HepG2 (cell line): ENCODE results near the gene BORCS5. TPM values are rescaled to one million over a fixed set of nuclear protein-coding genes. Genes with fewer than 3 reads are reported as not detected.

Source experiments
- ASH2L ChIP-seq: fragments of 300-600, 200-600 bp; sonication (generic); IDR thresholded peaks from 2 replicates; pipeline ENCODE4 v1.7.0; 2017; ENCODE audit warnings: low read depth, mild to moderate bottlenecking, moderate library complexity, mixed read lengths, low read length; ENCODE audit not compliant: insufficient read length
- DR1 ChIP-seq: sonication (generic); formaldehyde crosslinking; IDR thresholded peaks from 2 replicates; pipeline ENCODE4 v1.8.0; 2021; ENCODE audit warnings: mild to moderate bottlenecking, missing genetic modification reagents, inconsistent platforms
- EHMT2 ChIP-seq: fragments of 200-600 bp; sonication (generic); IDR thresholded peaks from 2 replicates; pipeline ENCODE4 v1.7.0; 2017; ENCODE audit warnings: antibody characterized with exemption, low read depth, low read length, borderline replicate concordance
- KAT8 ChIP-seq: IDR thresholded peaks from 2 replicates; pipeline ENCODE4 v1.6.1; 2016; ENCODE audit warnings: missing genetic modification reagents, missing compliant biosample characterization
- NFKBIZ ChIP-seq: IDR thresholded peaks from 2 replicates; pipeline ENCODE4 v1.6.1; 2018; ENCODE audit warnings: missing genetic modification reagents, missing compliant biosample characterization
- PPARG ChIP-seq: conservative IDR thresholded peaks from 2 replicates; pipeline ENCODE4 v1.6.1; 2016; ENCODE audit warnings: missing biosample characterization, missing genetic modification reagents
- RCOR2 ChIP-seq: IDR thresholded peaks from 2 replicates; pipeline ENCODE4 v1.6.1; 2016; ENCODE audit warnings: missing biosample characterization, missing genetic modification reagents
- RXRB ChIP-seq: IDR thresholded peaks from 2 replicates; pipeline ENCODE4 v1.6.1; 2016; ENCODE audit warnings: borderline replicate concordance, missing genetic modification reagents, missing compliant biosample characterization
- SIX4 ChIP-seq: sonication (generic); formaldehyde crosslinking; IDR thresholded peaks from 2 replicates; pipeline ENCODE4 v1.4.0; 2020; ENCODE audit warnings: missing genetic modification reagents
- SOX13 ChIP-seq, 3 experiments: fragments of 450-650 bp in 1 of 3; sonication (generic) in 1 of 3; formaldehyde crosslinking in 1 of 3; IDR thresholded peaks in 2 of 3; conservative IDR thresholded peaks in 1 of 3; 2 replicates each; pipeline versions ENCODE4 v1.5.0 to v1.6.1; 2016 to 2020; ENCODE audit warnings: antibody characterized with exemption in 1 of 3, mild to moderate bottlenecking in 1 of 3, missing compliant biosample characterization in 1 of 3, missing genetic modification reagents in 1 of 3, moderate library complexity in 1 of 3
- SP5 ChIP-seq: IDR thresholded peaks from 2 replicates; pipeline ENCODE4 v1.6.1; 2016; ENCODE audit warnings: low read depth, borderline replicate concordance
- ZNF235 ChIP-seq: sonication (generic); formaldehyde crosslinking; IDR thresholded peaks from 2 replicates; pipeline ENCODE4 v1.8.1; 2023; ENCODE audit warnings: mild to moderate bottlenecking, missing genetic modification reagents, borderline replicate concordance
- ZNF598 ChIP-seq: sonication (generic); formaldehyde crosslinking; IDR thresholded peaks from 2 replicates; pipeline ENCODE4 v1.5.1; 2020; ENCODE audit warnings: mild to moderate bottlenecking, missing genetic modification reagents, borderline replicate concordance
- polyA plus RNA-seq, 8 experiments: library from polyadenylated mRNA; depleted of rRNA in 3 of 8; stranded (reverse) in 7 of 8; unstranded in 1 of 8; fragments of >200 nt; fragmentation: Illumina TruSeq in 4 of 8; extraction: Trizol in 4 of 8; gene quantifications; 2 replicates each; pipeline versions ENCODE4 v1.2.1 to v1.2.3, GENCODE V29; 2011 to 2016; ENCODE audit warnings: low read depth in 4 of 8, missing spikeins in 1 of 8, mixed read lengths in 1 of 8; ENCODE audit not compliant: insufficient read depth in 1 of 8
- total RNA-seq, 5 experiments: library from RNA; depleted of rRNA; stranded (reverse); fragments of >200 nt; fragmentation: Illumina TruSeq; extraction: Trizol; gene quantifications; 2 replicates each; pipeline ENCODE4 v1.2.3, GENCODE V29; 2016; ENCODE audit warnings: low read depth in 1 of 5
- TF ChIP-seq, protein P1 (sequence below): IDR thresholded peaks from 2 replicates; pipeline ENCODE4 v1.6.1; 2016; ENCODE audit warnings: low read depth, missing genetic modification reagents, missing compliant biosample characterization
- TF ChIP-seq, protein P2 (sequence below), 2 experiments: sonication (generic) in 1 of 2; formaldehyde crosslinking in 1 of 2; IDR thresholded peaks; 2 replicates each; pipeline versions ENCODE4 v1.4.0 to v1.6.1; 2016 to 2020; ENCODE audit warnings: borderline replicate concordance in 1 of 2, low read depth in 1 of 2, mild to moderate bottlenecking in 1 of 2, missing genetic modification reagents in 1 of 2
- TF ChIP-seq, protein P3 (sequence below): IDR thresholded peaks from 2 replicates; pipeline ENCODE4 v1.6.1; 2012; ENCODE audit warnings: low read depth, low read length, improper control_type of control experiment

BORCS5 gene
- total and polyA plus RNA-seq, 2 of the 13 experiments (the other 11 are each of a cell fraction or from before 2014, with no cell fraction given) = 3.9 to 4.7 TPM

DNA sequence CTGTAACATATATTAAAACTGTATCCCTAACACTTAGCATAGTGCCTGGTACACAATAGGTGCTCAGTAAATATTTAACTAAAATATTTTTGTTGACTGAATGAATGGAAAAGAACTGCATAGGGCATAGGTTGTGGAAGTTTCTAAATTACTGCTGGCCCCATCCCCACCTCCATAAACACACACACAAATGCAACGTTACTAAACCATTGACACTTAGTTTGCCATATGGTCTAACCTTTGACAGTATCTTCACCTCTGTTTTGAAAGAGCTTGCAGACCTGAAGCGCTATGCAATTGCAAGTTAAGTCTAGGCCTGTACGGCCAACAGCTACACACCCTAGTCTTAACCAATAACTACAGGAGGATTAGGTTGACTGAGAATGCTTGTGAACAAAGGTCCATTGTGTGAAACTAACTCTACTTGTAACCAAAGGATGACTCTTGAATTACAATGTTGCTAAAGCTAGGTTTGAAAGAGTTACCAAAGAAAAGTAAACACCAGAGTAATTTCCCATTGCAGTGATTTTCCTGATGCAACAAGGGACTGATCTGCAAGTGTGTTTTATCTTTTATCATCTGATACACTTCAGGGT lies 5.9 kb upstream of the BORCS5 start (continued):
- TF ChIP-seq, protein P1, sequence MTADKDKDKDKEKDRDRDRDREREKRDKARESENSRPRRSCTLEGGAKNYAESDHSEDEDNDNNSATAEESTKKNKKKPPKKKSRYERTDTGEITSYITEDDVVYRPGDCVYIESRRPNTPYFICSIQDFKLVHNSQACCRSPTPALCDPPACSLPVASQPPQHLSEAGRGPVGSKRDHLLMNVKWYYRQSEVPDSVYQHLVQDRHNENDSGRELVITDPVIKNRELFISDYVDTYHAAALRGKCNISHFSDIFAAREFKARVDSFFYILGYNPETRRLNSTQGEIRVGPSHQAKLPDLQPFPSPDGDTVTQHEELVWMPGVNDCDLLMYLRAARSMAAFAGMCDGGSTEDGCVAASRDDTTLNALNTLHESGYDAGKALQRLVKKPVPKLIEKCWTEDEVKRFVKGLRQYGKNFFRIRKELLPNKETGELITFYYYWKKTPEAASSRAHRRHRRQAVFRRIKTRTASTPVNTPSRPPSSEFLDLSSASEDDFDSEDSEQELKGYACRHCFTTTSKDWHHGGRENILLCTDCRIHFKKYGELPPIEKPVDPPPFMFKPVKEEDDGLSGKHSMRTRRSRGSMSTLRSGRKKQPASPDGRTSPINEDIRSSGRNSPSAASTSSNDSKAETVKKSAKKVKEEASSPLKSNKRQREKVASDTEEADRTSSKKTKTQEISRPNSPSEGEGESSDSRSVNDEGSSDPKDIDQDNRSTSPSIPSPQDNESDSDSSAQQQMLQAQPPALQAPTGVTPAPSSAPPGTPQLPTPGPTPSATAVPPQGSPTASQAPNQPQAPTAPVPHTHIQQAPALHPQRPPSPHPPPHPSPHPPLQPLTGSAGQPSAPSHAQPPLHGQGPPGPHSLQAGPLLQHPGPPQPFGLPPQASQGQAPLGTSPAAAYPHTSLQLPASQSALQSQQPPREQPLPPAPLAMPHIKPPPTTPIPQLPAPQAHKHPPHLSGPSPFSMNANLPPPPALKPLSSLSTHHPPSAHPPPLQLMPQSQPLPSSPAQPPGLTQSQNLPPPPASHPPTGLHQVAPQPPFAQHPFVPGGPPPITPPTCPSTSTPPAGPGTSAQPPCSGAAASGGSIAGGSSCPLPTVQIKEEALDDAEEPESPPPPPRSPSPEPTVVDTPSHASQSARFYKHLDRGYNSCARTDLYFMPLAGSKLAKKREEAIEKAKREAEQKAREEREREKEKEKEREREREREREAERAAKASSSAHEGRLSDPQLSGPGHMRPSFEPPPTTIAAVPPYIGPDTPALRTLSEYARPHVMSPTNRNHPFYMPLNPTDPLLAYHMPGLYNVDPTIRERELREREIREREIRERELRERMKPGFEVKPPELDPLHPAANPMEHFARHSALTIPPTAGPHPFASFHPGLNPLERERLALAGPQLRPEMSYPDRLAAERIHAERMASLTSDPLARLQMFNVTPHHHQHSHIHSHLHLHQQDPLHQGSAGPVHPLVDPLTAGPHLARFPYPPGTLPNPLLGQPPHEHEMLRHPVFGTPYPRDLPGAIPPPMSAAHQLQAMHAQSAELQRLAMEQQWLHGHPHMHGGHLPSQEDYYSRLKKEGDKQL = peak; percentile 45; the same call in 1 of the 2 replicates
- TF ChIP-seq DR1 = no peak
- 0 out of 2 replicates have a peak, but pooled peaks have one; percentile 17 for TF ChIP-seq NFKBIZ
- peak; percentile 37 for TF ChIP-seq ASH2L
- TF ChIP-seq PPARG (CRISPR knock-in tag) = 0 out of 2 replicates have a peak, but pooled peaks have one; percentile 25
- 0 out of 2 replicates have a peak, but pooled peaks have one; percentile 64 for TF ChIP-seq RCOR2 (CRISPR knock-in tag)
- no peak for TF ChIP-seq ZNF598 (CRISPR knock-in tag)
- 0 out of 2 replicates have a peak, but pooled peaks have one; percentile 8 for TF ChIP-seq RXRB (CRISPR knock-in tag)
- TF ChIP-seq, protein P2, sequence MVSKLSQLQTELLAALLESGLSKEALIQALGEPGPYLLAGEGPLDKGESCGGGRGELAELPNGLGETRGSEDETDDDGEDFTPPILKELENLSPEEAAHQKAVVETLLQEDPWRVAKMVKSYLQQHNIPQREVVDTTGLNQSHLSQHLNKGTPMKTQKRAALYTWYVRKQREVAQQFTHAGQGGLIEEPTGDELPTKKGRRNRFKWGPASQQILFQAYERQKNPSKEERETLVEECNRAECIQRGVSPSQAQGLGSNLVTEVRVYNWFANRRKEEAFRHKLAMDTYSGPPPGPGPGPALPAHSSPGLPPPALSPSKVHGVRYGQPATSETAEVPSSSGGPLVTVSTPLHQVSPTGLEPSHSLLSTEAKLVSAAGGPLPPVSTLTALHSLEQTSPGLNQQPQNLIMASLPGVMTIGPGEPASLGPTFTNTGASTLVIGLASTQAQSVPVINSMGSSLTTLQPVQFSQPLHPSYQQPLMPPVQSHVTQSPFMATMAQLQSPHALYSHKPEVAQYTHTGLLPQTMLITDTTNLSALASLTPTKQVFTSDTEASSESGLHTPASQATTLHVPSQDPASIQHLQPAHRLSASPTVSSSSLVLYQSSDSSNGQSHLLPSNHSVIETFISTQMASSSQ (IDR thresholded peaks at IDR 0.05; ENCODE audit: low read depth) = peak; percentile 63; the same call in 1 of the 2 replicates
- TF ChIP-seq, protein P2 (CRISPR knock-in tag; IDR thresholded peaks at IDR 0.05; ENCODE audit: borderline replicate concordance) = peak; percentile 60; the same call in 1 of the 2 replicates
- no peak for TF ChIP-seq ZNF235 (CRISPR knock-in tag)
- TF ChIP-seq SP5 (CRISPR knock-in tag) = peak; percentile 8; the same call in 1 of the 2 replicates
- peak; percentile 28 for TF ChIP-seq KAT8
- peak; percentile 43; the same call in 1 of the 2 replicates for TF ChIP-seq EHMT2
- TF ChIP-seq, protein P3, sequence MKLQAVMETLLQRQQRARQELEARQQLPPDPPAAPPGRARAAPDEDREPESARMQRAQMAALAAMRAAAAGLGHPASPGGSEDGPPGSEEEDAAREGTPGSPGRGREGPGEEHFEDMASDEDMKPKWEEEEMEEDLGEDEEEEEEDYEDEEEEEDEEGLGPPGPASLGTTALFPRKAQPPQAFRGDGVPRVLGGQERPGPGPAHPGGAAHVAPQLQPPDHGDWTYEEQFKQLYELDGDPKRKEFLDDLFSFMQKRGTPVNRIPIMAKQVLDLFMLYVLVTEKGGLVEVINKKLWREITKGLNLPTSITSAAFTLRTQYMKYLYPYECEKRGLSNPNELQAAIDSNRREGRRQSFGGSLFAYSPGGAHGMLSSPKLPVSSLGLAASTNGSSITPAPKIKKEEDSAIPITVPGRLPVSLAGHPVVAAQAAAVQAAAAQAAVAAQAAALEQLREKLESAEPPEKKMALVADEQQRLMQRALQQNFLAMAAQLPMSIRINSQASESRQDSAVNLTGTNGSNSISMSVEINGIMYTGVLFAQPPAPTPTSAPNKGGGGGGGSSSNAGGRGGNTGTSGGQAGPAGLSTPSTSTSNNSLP = peak; percentile 82
- peak; percentile 21; the same call in 1 of the 2 replicates for TF ChIP-seq SIX4 (CRISPR knock-in tag)
- peak; percentile 67; the same call in 1 of the 2 replicates for TF ChIP-seq SOX13 (IDR thresholded peaks at IDR 0.05)
- TF ChIP-seq SOX13 (CRISPR knock-in tag; conservative IDR thresholded peaks at IDR 0.05 in 1 of 2, IDR thresholded peaks at IDR 0.05 in 1 of 2) = peak in 1 of 2 experiments; percentile 95; a peak in 2 of 4 replicates
